GM21381 (cell line): ENCODE measurements around the gene SHISAL1.

Experiments
- ATAC-seq: cut with Tn5 transposase; IDR thresholded peaks from one replicate; pipeline ENCODE4 v1.9.1; 2021; ENCODE audit warnings: mild to moderate bottlenecking, moderate library complexity; ENCODE audit not compliant: unreplicated experiment

The SHISAL1 gene

GRCh38 chr22:44213489-44214043 is 99.2 kb downstream of the SHISAL1 start:
- no peak for ATAC-seq

GRCh38 chr22:44212936-44213335 is 99.8 kb downstream of the SHISAL1 start:
- ATAC-seq = no peak

- no peak for ATAC-seq
These were observed 100.5 kb downstream of the SHISAL1 start for GRCh38 chr22:44211946-44212930.

GRCh38 chr22:44211256-44211945 is 101.3 kb downstream of the SHISAL1 start:
- no peak for ATAC-seq

GRCh38 chr22:44210722-44211121 is 102.0 kb downstream of the SHISAL1 start:
- no peak for ATAC-seq

GRCh38 chr22:44209343-44209742 is 103.4 kb downstream of the SHISAL1 start:
- ATAC-seq = no peak

DNA sequence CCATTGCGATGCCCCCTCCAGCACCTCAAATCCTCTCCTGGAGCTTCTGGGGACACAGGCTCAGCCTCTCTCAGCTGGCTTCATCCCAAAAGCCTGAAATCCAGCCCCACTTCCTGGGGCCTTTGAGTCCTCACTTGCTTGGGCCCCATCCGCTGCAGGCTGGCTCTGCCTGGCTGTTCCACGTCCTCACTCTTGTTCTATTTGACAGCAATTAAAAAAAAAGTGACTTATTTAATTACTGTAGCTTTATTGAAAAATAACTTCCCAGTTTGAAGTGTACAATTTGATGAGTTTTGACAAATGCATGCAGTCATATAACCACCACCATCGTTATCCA is 104.8 kb downstream of the SHISAL1 start:
- no peak for ATAC-seq

DNA sequence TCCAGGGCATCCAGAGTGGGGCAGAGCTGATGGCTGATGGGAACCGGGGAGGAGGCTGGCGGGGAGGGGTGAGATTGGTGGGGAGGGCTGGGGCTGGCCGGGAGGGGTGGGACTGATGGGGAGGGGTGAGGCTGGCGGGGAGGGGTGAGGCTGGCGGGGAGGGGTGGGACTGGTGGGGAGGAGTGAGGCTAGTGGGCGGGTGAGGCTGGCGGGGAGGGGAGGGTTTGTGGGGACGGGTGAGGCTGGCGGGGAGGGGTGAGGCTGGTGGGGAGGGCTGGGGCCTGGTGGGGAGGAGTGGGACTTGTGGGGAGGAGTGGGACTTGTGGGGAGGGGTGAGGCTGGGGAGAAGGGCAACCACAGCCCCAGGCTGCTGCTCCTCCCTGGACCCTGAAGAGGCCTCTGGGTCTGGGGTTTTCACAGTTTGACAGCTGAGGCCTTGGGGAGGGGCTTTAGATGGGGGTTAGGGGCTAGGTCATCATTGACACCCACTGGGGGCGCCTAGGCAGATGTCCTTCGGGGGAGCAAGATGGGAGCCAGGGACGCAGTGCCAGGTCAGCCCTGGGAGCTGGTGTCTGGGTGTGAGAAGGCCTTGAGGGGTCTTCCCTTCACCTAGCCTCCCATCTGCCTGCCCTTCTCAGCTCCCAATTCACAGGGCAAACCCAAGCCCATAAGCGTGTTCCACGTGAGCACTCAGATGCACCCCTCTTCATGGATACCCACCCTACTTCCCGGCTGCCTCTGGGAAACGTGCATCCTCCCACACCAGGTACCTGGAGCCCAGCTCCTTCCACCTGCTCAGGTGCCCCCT is 105.4 kb downstream of the SHISAL1 start:
- no peak for ATAC-seq

GRCh38 chr22:44206696-44207095 is 106.1 kb downstream of the SHISAL1 start:
- ATAC-seq = no peak

- ATAC-seq = no peak
These were observed 106.5 kb downstream of the SHISAL1 start for GRCh38 chr22:44206330-44206645.

DNA sequence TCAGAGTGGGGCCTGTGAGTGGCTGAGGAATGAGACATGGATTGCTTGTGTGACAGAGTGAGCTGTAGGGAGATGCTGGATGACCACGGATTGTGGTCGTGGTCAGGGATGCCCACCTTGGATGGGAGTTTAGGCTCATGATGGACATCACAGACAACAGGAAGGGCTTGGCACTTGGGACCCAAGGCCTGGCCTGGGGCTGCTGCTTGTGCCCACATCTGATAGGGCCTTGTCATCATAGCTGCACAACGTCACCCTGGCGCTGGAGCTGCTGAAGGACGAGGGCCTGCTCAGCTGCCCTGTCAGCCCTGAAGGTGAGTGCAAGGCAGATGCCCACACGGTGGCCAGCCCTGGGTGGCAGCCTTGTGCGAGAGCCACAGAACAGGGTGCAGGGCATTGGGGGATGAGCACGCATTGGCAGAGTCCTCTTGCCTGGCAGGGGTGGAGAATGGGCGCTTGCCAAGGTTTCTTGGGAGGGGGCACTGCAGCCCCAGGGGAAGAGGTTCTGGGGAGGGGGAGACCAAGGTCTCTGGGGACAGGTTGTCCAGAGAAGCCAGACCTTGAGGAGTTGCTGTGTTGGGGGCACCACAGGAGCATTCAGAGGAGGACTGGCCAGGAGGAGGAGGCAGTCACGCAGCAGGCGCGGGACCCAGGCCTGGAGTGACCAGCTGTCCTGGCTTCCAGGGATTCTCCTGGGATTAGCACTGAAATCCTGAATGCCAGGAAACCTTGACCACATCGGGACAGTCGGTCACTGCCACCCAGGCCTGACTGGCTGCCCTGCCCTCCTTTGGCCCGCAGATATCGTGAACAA is 107.0 kb downstream of the SHISAL1 start:
- no peak for ATAC-seq

DNA sequence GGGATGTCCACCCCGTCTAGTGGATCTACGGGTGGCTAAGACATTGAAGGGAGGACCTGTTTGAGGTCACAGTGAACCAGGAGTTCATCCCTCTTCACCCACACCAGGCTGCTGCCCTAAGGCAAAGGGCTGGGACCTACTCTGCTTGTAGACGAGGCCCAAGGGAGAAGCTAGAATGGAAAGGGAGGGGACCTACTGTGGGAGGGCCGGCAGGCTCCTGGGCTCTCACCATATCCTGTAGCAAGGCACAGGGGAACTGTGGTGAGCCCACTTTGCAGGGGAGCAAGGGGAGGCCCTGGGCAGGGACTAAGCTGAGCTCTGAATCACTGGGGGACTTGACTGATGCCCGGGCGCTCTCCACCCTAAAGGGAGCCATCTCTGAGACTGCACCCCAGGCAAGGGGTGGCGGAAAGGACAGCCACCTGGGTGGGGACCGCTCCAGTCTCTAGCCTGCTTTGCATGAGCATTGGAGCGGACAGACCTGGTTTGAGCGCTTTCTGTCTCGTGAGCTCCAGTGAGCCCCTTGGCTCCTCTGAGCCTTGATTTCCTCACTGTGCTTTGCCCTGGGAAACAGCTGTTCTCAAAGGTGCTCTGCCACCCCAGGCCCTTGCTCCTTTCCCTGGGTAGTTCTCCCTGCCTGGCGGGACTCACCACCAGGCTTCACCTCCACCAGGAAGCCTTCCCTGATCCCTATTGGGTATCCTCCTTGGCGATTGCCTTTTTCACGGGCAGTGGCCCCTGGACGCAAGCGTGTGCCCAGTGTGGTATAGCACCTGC is 107.8 kb downstream of the SHISAL1 start:
- ATAC-seq = no peak

DNA sequence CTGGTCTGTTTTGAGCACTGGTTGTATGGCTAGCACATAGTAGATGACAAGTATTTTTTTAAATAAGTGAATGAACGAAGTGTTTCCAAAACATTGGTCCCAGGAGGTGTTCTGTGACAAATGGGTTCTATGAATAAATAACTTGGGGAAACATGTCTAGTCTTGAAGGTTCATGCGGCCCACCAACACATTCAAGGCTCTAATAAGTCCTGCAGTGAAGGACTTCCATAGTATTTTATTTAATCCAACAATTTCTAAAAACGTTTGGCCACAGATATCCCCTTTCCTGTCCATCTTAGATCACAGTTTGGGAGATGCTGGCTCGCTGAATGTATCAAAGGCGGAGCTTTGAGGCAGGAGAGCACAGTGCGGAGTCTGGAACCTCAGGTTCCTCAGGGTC is 109.5 kb downstream of the SHISAL1 start:
- ATAC-seq = no peak

DNA sequence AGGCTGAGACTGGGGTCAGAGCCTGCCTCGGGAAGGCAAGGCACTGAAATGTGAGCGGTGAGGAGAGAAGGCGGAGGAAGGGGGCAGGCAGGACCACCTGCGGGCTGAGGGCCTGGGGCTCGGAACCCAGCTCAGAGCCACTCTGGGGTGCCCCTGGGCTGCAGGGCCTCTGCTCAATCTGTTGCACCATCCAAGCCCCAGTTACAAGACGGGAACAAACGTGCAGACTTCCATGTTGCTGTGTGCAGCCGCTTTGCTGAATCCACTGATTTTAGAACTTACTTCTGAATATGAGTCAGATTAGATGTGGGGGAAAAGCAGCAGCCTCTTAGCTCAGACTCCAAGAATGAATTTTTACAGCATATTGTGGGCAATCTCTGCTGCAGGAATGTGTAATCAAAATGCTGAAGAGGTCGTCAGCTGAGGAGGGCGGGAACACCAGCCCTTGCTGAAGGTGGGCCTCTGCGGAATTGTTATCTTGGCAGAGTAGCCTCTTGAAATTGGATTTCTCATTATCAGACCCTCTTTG is 110.4 kb downstream of the SHISAL1 start:
- no peak for ATAC-seq

GRCh38 chr22:44201665-44202064 is 111.1 kb downstream of the SHISAL1 start:
- no peak for ATAC-seq

GRCh38 chr22:44200855-44201550 is 111.7 kb downstream of the SHISAL1 start:
- ATAC-seq = no peak

DNA sequence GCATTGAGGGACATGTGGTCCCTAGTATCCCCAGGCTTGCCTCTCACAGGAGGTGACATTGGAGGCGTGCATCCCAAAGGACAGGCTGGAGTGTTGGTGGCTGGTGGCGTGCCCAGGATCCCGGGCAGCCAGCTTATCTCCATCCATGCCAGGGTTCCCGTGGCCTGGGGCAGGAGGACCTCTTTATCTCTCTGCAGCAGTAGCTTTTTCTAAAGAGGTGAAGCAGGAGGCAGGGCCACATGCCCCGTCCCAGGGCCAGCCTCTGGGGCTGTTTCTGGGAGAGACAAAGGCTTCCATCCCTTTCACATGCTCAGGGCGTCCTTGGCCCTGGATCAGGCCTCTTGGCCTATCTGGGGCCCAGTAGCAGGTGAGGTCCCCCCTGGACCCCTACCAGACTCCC is 112.3 kb downstream of the SHISAL1 start:
- no peak for ATAC-seq

DNA sequence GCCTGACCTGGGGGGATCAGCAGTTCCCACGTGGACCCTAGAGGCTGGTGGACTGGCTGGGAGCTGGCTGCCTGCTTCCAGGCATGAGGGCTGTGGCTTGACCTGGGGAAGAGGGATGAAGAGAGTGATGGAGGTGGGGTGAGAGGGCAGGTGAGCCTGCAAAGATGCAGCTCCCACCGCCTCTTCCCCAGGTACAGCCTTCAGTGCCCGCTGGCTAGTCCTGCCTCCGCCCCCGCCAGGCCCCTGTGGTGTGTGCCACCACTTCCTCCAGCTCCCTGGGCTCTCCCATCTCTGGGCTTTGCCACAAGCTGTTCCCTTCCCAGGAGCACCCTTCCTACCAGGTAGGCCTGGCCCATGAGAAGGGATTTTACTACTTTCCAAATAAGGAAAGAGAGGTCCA is 112.9 kb downstream of the SHISAL1 start:
- no peak for ATAC-seq

DNA sequence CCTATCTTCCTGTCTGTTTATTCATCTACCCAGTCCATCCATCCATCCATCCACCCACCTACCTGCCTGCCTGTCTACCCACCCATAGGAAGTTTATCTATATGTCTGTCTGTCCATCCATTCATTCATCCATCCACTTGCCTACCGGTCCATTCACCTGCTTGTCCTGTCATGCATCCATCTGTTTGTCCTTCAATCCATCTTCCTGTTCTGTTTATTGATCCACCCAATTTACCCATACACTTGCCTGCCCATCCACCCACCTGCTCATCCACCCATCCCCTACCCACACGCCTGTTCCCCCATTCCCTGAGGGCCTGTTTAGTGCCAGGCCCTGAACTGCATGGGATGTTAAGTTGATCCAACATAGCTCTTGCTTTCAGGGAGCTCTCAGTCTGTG is 113.6 kb downstream of the SHISAL1 start:
- ATAC-seq = no peak
